NCI-H226 (cell line): Measurements from ENCODE around the gene FBXL2.
"Not testable (repeated sequence)": the region's sequence is repeated elsewhere in the genome, so short reads cannot be mapped to it uniquely, and the experiment has no call there.

ENCODE experiments used
- DNase-seq: peaks from one replicate; pipeline ENCODE4 v3.0.0-alpha.2; 2015

The FBXL2 gene

DNA sequence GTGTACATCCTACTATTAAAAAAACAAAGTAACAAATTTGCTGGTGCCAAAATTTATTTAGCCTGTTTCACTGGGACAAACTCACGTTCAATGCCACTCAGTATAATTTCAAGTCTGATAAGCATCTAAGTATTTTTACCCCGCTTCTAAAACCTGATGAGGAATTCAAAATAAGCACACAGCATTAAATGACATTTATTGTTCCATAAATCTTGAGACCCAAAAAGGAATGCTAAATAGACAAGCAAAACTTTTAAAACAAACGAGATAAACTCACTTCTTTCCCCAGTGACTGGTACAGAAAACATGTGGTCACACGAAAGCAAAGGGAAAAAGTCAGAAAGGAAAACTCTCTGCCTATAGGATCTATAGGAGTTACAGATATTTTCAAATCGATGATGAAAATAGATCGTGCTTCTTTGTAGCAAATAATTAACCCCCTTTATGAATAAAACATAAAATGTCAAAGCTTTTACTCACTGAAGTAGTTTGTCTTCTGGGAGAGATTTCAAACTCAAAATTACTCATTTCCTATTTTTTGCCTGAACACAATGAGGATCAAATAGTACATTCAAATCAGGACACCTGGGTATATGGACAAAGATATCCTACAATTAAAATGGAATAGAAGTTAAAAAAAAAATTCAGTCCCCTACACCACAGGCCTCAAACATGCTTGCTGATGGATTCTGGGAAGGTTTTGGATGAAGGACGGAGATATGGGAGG is 111.3 kb downstream of the FBXL2 start:
- no peak for DNase-seq

DNA sequence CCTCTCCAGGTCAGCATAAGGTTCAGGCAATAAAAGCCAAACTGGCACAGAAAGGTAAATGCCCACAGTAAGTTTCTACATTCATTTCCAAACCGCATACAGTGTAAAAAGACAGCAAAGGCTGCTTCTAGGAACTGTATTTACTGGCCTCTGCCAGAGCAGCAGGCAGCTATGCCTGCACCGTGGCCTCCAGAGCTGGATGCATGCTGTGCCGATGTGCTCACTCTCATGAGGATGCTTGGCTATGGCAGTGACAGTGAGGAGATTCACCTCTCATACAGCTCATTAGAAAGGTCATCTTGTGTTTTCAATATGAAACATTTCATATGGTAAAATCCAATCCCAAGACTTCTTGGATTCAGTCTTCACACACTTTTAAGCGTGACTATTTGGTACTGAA is 112.7 kb downstream of the FBXL2 start:
- no peak for DNase-seq

DNA sequence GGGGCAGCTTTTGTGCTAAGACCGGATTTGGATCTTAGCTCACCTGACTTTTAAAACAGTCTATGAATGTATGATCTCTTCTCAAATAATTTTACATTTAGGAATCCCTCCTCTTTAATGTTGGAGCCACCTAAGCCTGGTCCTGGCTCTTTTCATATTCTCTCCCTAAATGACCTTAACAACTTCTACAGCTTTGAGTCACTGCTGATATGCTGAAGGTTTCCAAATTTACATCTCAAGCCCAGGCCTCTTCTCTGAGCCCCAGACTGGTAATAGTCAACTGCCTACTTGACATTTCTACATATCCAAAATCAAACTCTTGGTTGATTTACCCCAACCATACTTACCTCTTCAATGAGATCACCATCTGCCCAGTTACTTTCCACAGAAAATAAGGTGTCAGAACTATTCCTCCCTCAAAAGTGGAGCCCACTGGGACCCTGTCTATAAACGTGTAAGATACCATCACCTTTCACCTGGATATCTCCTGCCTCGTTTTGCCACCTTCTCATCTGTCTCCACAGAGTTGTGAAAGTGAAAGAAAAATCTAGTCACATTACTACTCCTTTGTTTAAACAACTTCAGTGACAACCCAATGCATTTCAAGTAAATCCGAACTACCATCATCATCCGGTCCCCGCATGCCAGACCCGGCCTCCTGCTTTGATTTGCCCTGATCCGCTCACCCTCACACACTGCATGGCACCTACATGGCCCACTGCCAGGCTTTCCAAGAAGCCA is 114.2 kb downstream of the FBXL2 start:
- no peak for DNase-seq

DNA sequence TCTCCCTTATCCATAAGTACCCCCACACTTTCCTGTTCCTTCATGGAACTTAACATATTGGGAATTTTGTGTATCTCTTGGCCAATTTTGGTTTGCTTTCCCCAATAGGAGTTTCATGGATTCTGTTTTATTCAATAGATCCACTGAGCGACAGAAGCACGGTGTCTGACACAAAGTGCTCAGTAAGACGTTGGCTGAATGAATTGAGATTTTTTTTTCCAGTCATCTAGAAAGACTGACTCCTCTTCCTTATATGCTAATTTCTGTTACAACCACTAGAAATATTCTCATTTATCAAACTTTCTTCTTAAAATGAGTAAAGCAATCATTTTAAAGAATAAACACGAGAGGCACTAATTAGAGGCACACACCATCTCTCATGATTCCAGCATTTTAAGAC is 114.9 kb downstream of the FBXL2 start:
- no peak for DNase-seq

DNA sequence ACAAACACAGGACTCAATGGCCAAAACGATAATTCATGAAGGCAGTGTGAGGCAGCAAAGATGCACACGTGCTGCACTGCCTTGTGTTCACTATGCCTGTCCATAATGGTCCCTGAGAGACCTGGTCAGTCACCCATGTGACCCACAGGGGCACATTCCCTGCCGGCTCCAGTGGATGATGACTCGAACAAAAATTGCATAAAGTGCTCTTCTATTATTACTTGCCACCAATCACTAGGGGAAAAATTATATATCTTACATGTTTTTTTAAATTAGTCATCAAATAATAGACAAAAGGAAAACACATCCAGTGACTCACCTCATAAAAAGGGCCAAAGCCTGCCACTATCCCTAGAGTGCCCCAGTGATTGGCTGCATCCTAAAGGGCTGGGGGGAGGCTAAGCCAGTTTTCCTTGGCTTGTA is 115.5 kb downstream of the FBXL2 start:
- peak; percentile 66 for DNase-seq

DNA sequence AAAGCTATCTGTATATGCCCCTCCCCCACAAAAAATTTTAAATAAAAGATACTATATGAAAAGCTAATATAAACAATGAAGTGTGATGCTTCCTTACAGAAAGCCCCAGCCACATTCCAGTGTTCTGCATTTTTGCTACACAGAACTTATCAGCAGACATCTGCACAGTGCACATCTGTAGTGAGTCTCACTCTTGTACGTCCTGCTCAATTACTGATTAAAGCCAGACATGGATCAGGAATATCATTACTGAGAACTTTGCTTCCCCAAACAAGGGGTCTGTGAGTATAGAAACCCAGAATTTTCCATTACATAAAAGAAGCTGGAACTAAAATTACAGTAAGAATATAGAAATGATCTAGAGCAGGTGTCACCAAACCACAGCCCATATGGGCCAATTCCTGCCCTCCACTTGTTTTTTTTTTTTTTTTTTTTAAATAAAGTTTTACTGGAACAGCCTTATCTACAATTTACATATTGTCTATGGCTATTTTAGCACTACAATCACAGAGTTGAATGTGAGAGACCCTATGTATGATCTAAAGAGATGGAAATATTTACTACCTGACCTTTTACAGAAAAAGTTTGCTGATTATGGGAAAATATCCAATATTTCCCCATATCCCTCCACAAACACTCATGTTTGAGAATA is 117.3 kb downstream of the FBXL2 start:
- no peak for DNase-seq

DNA sequence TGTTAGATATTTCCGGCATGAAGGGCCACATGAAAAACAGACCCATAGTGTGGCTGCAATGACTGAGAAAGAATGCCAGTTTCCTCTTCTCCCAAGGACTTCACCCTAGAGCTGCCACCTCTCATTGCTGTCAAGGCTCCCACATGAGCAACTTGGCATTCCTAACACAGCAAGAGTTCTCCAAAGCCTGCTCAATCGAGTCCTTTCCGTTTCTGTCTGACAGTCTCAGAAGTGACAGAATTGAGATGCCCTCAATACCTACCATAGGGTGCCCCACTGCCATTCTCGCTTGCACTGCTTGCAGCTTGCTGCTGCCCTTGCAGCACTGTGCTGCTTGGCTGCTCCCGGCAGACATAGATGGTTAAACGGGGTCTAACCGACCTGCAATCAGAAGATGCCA is 118.7 kb downstream of the FBXL2 start:
- no peak for DNase-seq

DNA sequence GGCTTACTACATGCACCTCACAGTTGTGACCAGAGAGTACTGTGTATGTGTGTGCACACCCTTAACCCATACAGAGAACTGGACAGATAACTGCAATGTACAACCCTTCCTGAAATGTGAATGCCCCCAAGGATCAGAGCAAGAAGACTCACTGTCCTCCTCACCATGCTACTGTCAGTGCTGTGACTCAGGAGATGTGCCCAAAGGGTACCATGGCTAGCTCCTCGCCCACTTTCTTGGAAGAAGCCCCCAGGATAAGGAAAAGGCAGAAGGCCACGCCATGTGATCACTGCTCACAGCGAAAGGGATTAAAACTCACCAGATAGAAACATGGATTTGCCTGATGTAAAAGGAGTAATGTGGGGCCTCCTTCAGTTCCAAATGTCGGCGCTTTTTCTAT is 121.2 kb downstream of the FBXL2 start:
- DNase-seq = no peak

DNA sequence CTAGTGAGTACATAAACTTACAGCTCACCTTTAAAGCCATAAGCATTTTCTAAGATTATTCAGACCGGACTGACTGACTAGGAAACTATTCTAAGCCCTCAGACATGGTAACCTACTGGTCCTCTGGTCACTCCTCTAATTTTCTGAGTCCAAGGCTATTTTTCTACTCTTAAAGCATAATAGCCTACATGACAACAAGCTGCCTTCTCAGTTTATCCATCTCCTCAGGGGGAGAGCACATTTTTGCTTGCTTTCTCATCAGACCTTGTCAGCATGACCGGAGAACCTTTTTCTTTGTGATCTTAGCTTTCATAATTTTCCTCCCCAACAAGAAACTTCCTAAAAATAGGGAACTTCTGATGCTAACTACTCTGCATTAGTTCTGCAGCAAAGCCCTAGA is 124.5 kb downstream of the FBXL2 start:
- no peak for DNase-seq

DNA sequence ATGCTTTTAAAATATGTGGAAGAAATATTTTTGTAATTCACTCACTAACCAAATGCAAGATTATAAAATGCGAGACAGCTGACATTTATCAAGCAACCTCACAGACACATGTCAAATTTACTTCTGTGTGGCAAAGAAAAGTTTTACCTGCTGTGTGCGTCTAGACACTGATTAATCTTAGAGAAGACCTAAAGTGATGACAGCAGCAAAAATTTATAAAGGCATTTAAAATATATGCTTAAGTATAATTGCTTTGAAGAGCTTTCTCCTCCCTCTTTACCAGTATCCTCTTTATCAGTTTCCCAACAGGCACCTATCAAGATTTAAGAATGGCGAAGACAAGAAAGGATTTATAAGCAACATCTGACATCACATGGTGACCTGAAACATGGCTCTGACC is 125.7 kb downstream of the FBXL2 start:
- DNase-seq = no peak

DNA sequence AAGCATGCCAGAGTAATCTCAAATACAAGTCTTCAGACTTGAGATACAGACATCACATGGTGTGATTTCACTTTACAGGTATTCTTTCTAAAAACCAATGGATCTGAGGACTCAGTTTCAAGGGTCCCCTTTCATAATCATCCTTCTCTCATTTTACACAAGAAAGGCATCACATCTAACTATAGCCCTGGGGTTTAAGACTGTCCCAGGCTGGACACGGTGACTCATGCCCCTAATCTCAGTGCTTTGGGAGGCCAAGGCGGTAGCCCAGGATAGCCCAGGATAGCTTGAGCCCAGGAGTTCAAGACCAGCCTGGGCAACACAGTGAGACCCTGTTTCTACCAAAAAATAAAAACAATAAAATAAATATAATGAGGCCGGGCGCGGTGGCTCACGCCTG is 126.5 kb downstream of the FBXL2 start:
- peak; percentile 26 for DNase-seq

DNA sequence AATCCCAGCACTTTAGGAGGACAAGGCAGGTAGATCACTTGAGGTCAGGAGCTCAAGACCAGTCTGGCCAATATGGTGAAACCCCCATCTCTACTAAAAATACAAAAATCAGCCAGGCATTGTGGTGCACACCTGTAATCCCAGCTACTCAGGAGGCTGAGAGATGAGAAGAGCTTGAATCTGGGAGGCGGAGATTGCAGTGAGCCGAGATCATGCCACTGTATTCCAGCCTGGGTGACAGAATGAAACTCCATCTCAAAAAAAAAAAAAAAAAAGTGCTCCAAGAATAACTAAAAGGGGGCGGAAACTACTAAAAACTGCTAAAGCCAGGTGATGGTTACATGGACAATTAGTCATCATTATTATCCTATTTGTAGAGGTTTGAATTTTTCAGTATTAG is 133.6 kb downstream of the FBXL2 start:
- not testable (repeated sequence) for DNase-seq

DNA sequence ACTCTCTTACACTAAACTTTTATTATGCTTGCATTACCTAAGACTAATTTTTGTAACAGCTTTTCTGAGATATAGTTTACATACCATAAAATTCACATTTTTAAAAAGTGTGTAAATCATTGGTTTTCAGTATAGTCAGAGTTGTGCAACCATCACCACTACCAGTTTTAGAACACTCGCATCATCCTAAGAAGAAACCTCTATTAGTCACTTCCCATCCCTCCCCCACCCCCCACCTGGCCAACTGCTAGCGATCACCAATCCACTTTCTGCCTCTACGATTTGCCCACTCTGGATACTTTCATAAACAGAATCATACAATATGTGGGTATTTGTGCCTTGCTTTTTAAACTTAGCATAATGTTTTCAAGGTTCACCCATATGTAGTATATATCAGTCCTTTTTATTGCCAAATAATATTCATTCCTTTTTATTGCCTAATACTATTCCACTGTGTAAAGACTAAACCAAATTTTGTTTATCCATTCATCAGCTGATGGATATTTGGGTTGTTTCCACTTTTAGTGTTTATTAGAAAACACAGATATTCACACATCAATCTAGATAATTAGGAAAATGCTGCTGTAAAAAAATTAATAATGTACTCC is 139.9 kb downstream of the FBXL2 start:
- DNase-seq = peak; percentile 28

DNA sequence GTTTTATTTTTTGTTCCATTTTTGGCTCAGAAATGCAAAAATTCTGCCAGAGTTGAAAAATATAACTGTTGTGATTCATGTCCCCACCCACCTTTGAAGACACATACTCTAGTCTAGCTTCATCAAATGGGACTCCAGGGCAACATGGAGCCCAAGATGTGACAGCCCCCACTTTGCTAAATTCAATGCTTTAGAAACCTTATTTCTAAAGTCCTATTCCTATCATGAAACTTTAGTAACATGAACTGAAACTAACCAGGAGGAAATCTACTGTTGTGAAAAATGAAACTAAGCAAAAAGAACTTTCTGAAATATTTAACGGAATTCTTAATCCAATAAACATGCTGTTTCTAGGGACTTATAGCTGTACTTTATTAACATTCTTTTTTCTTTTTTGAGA is 142.7 kb downstream of the FBXL2 start:
- DNase-seq = no peak

DNA sequence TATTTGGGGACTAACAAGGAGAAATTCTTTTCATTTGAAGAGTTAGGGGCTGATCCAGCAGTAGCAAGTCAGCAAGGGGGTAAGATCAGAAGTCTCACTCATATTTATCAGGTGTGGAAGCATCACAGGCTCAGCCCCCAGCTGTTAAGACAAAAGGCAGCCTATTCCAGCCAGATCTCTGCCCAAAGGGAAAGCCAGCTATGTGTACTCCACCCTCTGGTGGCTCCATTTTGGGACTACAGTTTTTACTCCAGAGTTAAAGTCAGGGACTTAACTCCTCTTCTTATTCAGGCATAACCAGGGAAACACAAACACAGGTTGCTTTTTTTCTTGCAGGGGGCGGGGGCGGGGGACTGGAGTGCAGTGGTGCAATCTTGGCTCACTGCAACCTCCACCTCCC is 143.7 kb downstream of the FBXL2 start:
- no peak for DNase-seq

DNA sequence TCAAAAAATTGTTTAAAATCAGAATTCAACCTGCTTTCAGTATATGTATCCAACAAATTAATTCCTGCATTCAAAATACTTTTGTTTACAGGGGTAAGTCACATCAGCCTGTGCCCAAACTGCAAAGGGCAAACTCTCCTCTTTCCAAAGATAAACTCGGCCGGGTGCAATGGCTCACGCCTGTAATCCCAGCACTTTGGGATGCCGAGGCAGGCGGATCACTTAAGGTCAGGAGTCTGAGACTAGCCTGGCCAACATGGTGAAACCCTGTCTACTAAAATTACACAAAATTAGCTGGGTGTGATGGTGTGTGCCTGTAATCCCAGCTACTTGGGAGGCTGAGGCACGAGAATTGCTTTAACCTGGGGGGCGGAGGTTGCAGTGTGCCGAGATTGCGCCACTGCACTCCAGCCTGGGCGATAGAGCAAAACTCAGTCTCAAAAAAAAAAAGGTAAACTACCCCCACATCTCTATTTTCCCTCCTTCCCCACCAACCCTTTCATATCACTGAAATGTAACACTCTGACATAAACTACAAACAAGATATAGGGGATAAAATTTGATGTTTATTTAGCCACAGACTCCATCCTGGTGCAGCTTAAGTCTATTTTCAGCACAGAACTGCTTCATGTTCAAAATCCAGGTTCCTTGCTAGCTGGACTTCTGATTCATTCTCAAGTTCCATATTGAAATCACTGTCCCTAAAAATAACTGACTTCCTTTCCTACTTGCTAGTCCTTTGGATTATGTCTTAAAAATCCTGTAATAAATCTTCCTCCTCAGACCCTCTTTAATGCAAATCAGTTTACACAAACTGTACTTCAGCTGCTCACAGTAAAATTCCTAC is 147.6 kb downstream of the FBXL2 start:
- DNase-seq = no peak

DNA sequence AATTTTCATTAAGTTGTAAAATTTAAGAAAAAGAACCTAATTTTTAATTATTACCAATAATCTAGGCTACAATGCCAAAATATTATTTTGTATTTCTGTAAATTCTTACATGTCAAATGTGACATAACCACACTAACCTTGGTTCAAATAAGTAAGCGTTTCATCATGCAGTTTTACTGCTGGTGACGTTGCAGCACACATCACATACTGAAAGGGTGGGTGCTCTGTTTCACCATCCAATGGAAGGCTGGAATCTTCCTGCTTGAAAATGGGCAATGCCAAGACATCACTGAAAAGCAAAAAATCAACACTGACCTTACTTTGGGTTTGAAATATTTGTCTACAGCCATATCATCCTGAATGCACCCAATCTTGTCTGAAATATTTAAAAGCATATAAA is 148.2 kb downstream of the FBXL2 start:
- no peak for DNase-seq

DNA sequence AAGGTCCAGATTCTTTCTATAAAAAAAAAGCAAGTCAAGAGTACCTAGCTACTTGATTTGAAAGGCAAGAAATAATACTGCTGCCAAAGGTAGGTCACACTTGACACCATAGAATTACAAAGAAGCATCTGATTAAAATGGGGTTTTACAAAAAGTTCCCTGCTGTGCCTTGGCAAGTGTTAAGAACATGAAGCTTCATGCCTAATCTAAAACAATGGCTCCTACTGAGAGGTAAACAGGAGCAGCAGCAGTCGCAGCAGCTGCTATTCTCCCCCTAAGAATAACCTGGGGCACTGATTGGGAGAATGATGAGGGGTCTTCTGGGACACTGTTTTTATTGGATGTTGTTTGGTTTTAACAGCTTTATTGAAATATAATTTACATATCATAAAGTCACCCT is 148.8 kb downstream of the FBXL2 start:
- DNase-seq = no peak

DNA sequence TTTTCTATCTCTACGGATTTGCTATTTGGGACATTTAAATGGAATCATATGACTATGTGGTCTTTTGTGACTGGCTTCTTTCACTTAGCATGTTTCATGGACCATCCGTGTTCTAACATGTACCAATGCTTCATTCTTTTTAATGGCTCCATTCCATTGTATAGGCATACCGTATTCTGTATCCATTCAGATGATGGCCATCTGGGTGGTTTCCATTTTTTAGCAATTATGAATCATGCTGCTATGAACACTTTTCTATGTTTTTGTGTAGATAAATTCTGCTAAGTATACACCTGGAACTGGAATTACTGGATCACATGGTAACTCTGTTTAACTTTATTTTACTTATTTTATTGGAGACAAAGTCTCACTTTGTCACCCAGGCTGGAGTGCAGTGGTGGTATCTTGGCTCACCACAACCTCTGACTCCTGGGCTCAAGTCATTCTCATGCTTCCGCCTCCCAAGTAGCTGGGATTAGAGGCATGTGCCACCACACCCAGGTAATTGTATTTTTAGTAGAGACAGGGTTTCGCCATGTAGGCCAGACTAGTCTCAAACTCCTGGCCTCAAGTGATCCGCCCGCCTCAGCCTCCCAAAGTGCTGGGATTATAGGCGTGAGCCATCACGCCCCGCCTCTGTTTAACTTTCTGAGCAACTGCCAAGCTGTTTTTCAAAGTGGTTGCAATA is 149.5 kb downstream of the FBXL2 start:
- no peak for DNase-seq

DNA sequence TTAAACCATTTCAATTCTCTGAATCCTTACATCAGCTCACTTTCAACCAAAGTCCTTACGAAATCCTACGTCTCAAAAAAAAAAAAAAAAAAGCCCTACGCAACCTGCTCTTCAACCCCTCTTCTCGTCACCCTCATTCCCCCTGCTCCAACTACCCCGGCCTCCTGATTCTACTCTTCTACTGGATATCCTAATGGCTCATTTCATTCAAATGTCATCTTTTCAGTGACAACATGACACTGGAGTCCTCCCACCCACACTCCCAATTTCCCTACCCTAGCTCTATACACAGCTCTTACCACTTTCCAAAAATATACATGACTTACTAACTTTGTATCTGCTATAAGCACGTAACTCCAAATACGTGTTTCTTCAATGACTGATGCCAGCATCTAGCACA is 151.5 kb downstream of the FBXL2 start:
- DNase-seq = no peak

DNA sequence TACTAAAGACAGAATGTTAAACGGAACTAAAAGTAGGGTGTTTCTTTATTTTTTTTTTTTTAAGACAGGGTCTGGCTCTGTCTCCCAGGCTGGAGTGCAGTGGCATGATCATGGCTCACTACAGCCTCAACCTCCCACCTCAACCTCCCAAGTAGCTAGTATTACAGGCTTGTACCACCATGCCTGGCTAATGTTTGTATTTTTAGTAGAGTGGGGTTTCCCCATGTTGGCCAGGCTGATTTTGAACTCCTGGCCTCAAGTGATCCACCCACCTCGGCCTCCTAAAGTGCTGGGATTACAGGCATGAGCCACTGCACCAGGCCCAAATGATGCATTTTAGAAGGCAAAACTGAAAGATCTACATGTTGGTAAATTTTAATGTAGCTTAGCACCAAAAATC is 152.1 kb downstream of the FBXL2 start:
- DNase-seq = not testable (repeated sequence)

DNA sequence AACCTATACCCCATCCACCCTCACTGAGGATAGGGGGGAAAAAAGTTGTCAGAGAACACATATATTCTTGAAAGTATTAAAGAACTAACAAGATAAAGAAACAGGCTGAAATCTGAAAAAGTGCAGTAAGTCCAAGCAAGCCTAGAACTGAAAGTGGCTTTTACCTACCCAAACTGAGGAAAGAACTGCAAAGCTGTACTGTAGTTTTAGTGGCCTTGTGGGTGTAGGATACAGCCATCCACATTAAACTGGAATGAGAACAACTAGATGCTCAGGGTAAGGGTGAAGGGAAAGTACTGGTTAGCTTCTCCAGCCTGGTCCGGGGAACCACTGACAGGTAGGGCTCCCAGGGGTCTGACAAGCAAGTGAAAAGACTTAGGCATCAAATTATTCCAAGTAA is 152.8 kb downstream of the FBXL2 start:
- no peak for DNase-seq
